Left ventricle myocardium inferior (tissue), 1 donor: ENCODE data around the gene HES3. TPM values are rescaled to one million over a fixed set of nuclear protein-coding genes. Genes with fewer than 3 reads are reported as not detected.

ENCODE experiments used
- DNase-seq: peaks from one replicate; pipeline ENCODE4 v3.0.0-alpha.2; 2020
- H3K27ac ChIP-seq: fragments of 200-600 bp; replicated peaks from 2 replicates; pipeline ENCODE4 v1.8.0; 2021
- H3K27me3 ChIP-seq: fragments of 200-600 bp; 2 replicates; pipeline ENCODE4 v1.8.0; 2021; ENCODE audit warnings: low read depth
- H3K36me3 ChIP-seq: fragments of 200-600 bp; 2 replicates; pipeline ENCODE4 v1.8.0; 2021
- H3K4me1 ChIP-seq: fragments of 200-600 bp; 2 replicates; pipeline ENCODE4 v1.8.0; 2021
- H3K4me3 ChIP-seq: fragments of 200-600 bp; 2 replicates; pipeline ENCODE4 v1.8.0; 2021; ENCODE audit warnings: mild to moderate bottlenecking, moderate library complexity
- H3K9me3 ChIP-seq: fragments of 200-600 bp; replicated peaks from 2 replicates; pipeline ENCODE4 v1.8.0; 2021
- intact Hi-C: fragments of 100-400 bp; cut with micrococcal nuclease; formaldehyde crosslinking; loops from one replicate; pipeline ENCODE4 v1.11.0; 2022
- total RNA-seq: library from RNA; stranded (reverse); fragmentation: NEBNext Ultra II Directional; extraction: Animal tissue kit (Norgen Biotek cat#: 25700); gene quantifications from one replicate; pipeline ENCODE4 v1.2.1, GENCODE V29; 2021
- TF ChIP-seq, protein P1 (sequence below): fragments of 200-600 bp; IDR thresholded peaks from 2 replicates; pipeline ENCODE4 v1.8.0; 2021; ENCODE audit warnings: antibody characterized with exemption, mild to moderate bottlenecking, borderline replicate concordance
- donor health status: DM: no; HTN: yes; CAD: no; lungs with severe emphysema.

Gene HES3
- total RNA-seq, 1 donor from 2014 or later = not detected

DNA sequence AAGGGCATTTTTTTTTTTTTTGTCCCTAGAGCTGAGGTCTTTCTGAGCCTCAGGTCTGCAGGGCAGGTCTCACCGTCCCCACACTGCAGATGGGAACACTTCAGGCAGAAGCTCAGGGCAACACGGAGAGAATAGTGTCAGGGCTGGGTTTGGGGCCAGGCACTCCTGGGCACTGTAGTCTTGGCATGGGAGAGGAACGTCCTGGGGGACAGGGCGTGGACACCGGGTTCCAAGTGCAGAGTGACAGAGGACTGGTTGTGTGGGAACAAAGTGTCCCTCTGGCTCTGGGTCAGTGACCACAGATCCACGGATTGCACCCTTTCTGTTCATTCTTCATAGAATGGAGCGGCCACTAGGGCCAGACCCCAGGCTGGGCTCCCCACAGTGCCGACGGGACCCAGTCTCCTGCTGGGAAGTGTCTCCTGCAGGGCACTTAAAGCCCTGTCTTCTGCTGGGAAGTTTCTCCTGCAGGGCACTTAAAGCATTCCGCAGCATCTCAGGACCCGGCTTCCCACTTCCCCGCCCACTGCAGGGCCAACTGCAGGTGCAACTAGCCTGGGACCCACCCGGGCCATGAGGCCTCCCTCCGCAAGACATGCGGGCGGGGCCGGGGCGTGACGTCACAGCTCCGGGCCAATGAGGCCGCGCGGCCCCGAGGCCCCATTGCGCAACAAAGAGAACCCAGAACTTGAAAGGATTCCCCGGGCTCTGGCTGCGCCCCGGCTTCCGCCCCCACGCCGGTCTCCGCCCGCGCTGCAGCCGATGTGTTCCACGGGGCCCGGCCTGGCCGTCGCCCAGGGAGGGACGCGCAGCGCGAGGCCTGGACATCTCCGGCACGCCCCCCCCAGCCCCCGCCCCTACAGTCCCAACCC, 15.7 kb downstream of the HES3 start:
- intact Hi-C loops = loop anchor here (10.0 kb wide), 1 partner anchor 205 kb away; no protein-coding TSS in a partner anchor
- Histone ChIP-seq H3K27me3 (peaks cover 74% of the 10 kb centered on the region), H3K4me3 (peak overlapping the region; percentile 79), H3K27ac (peak overlapping the region; percentile 72), H3K9me3 (no peaks in the 10 kb centered on the region), H3K4me1 (peaks cover 51% of the 10 kb centered on the region), H3K36me3 (no peaks in the 10 kb centered on the region)
- peak; percentile 87 for DNase-seq
- TF ChIP-seq, protein P1, sequence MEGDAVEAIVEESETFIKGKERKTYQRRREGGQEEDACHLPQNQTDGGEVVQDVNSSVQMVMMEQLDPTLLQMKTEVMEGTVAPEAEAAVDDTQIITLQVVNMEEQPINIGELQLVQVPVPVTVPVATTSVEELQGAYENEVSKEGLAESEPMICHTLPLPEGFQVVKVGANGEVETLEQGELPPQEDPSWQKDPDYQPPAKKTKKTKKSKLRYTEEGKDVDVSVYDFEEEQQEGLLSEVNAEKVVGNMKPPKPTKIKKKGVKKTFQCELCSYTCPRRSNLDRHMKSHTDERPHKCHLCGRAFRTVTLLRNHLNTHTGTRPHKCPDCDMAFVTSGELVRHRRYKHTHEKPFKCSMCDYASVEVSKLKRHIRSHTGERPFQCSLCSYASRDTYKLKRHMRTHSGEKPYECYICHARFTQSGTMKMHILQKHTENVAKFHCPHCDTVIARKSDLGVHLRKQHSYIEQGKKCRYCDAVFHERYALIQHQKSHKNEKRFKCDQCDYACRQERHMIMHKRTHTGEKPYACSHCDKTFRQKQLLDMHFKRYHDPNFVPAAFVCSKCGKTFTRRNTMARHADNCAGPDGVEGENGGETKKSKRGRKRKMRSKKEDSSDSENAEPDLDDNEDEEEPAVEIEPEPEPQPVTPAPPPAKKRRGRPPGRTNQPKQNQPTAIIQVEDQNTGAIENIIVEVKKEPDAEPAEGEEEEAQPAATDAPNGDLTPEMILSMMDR = no peak

DNA sequence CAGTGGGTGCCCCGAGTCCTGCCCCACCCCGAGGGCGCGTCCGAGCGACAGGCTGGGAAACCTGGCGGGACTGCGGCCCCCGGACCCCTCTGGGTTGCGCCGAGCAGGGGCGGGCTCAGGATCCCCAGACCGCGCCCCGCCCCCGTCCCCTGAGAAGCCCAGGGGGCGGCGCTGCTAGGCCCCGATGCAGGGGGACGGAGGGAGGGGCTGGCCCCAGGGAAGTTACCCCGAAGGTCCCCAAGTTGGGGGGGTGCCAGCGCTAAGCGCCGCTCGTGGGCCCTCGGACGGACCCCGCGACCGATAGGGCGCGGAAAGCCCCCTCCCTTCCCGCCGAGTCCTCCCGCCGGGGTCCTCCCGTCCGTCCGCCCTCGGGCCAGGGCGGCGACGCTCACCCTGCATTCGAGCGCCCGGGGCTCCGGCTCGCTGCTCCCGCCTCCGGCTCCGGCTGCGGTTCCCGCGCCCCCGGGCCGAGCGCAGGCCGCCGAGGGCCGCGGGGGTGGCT, 16.5 kb downstream of the HES3 start:
- Histone ChIP-seq H3K27ac (peak overlapping the region; percentile 72), H3K4me3 (peak overlapping the region; percentile 79), H3K27me3 (peaks cover 73% of the 10 kb centered on the region), H3K4me1 (peaks cover 51% of the 10 kb centered on the region), H3K9me3 (no peaks in the 10 kb centered on the region), H3K36me3 (no peaks in the 10 kb centered on the region)
- TF ChIP-seq, protein P1 = no peak
- DNase-seq = peak; percentile 41
- intact Hi-C loops = no loop called here

DNA sequence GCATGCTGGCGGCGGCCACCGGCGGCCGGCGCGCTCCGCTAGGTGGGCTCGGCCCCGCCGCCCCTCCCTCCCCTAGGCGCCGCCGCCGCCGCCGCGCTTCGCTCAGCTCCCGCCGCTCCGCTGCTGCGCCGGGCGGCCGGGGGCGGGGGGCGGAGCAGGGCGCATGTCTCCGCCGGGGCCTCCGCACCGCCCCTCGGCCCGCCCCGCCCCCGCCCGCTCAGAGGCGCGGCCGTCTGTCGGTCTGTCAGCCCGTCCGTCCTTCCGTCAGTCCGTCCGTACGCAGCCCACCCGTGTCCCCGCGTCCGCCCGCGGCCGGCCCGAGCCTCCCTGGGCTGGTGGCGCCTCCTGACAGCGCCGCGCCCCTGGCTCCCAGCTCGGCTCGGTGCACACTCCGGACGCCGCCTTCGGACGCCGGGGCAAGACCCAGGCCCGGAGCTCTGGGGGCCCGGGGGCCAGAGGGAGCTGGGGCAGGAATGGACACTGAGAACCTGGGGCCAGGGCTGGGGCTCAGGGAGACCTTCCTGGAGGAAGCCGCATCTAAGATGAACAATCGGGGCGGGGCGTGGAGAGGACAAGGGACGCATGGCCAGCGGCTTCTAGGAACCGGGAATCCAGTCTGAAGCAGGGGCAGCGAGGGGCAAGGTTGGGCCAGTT, 17.1 kb downstream of the HES3 start, which contains the start of gene GPR153:
TSS of gene GPR153 (minus strand) at position 138 of the 654 bp plus-strand sequence. CDS start 6,193 bp downstream, outside the sequence.
- DNase-seq = peak; percentile 74
- intact Hi-C loops = no loop called here
- H3K9me3 ChIP-seq = no peaks in the 10 kb centered on the region
- H3K4me3 ChIP-seq = peak within 1 kb of the TSS; percentile 79
- TF ChIP-seq, protein P1 = no peak
- peaks cover 73% of the 10 kb centered on the region for H3K27me3 ChIP-seq
- H3K4me1 ChIP-seq = peaks cover 51% of the 10 kb centered on the region
- peak within 1 kb of the TSS; percentile 73 for H3K27ac ChIP-seq
- H3K36me3 ChIP-seq = no peaks in the 10 kb centered on the region

DNA sequence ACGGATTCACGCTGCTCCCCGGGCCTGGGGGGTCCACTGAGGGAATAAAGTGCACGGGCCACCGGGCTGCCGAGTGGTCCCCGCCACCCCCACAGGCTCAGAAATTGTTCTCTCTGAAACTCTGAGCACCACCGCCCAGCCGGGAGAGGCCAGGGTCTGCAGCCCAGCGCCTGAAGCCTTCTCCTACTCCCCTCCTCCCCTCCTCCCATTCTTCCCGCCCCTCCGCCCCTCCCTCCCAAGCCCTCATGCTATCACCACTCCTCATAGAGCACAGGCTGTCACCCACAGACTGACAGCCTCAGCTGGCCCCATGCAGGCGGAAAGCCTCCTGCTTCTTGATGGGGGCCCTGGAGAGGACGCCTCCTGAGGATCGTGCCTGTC, 17.6 kb downstream of the HES3 start:
- H3K4me1 ChIP-seq = peaks cover 51% of the 10 kb centered on the region
- TF ChIP-seq, protein P1 = no peak
- H3K36me3 ChIP-seq = no peaks in the 10 kb centered on the region
- H3K27ac ChIP-seq = peak overlapping the region; percentile 73
- DNase-seq = no peak
- peak overlapping the region; percentile 79 for H3K4me3 ChIP-seq
- H3K9me3 ChIP-seq = no peaks in the 10 kb centered on the region
- intact Hi-C loops = no loop called here
- peaks cover 72% of the 10 kb centered on the region for H3K27me3 ChIP-seq

DNA sequence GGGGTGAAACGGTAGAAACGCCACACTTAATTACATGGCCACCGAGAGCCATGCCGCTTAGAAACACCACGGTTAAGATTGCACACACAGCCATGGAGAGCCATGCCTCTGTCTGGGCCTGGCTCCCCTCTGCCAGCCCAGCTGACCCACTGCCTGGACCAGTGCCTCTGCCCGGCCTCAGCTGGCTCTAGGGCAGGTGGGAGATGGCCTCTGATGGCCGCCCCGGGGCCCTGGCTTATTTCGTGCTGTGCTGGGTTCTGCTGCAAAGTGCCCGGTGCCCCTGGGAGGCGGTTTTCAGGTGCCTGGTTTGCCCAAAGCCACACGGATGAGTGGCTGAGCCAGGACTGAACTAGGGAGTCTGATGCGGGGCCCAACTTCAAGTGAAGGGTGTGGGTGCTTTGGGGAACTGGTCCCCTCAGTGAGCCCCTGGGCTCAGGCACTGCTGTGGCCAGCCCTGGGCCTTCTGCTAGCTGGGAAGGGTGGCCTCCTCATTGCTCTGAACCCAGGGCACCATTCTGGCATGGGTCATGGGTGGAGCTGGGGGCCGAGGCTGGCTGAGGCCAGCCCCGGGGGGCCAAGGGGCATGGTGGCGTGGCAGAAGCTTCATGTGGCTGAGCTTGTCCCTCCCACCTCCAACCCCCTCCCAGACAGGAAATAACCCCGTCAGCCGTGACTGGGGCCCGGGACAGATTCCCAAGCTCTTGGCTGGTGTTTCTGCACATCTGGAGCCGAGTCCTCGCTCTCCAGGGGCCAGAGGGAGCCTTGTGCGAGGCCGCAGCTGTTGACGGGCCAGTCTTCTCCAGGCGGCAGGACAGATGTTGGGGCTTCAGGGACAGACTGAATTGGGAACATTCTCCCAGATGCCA, 18.8 kb downstream of the HES3 start:
- peak overlapping the region; percentile 73 for H3K27ac ChIP-seq
- peak; percentile 77 for DNase-seq
- intact Hi-C loops = no loop called here
- H3K9me3 ChIP-seq = no peaks in the 10 kb centered on the region
- peaks cover 62% of the 10 kb centered on the region for H3K27me3 ChIP-seq
- H3K4me1 ChIP-seq = peaks cover 51% of the 10 kb centered on the region
- no peaks in the 10 kb centered on the region for H3K36me3 ChIP-seq
- no peak overlapping the region for H3K4me3 ChIP-seq
- TF ChIP-seq, protein P1 = no peak
